Measurements from ENCODE around the gene RABGAP1. TPM values are rescaled to one million over a fixed set of nuclear protein-coding genes. Genes with fewer than 3 reads are reported as not detected.

Gene RABGAP1
- total and polyA plus RNA-seq, 2 experiments from 2014 or later = 8.5 to 33.9 TPM

- TF ChIP-seq ZNF462 (CRISPR knock-in tag; IDR thresholded peaks at IDR 0.05) = no peak
- TF ChIP-seq CREB1 (CRISPR knock-in tag; IDR thresholded peaks at IDR 0.05; ENCODE audit: low read depth) = no peak
- TF ChIP-seq ZNF331 (CRISPR knock-in tag; IDR thresholded peaks at IDR 0.05; ENCODE audit: low read depth) = no peak
- no peak for TF ChIP-seq NANOG (IDR thresholded peaks at IDR 0.05; ENCODE audit: borderline replicate concordance)
Observed at GRCh38 chr9:122912671-122912963, 28.2 kb upstream of the RABGAP1 start (continued).

GRCh38 chr9:122912964-122913673 lies 27.7 kb upstream of the RABGAP1 start, which contains the start of gene ZBTB6:
TSS of gene ZBTB6 (minus strand) at chr9:122913323. CDS start at chr9:122912072, 1,251 bp downstream.
- Histone ChIP-seq H3K9me2 (ENCODE audit: insufficient read depth) (no peaks in the 10 kb centered on the region), H3K4me1 (ENCODE audit: insufficient read depth) (peaks cover 8% of the 10 kb centered on the region; the same call in 1 of the 2 replicates), H3K27ac (ENCODE audit: low read depth) (peak within 1 kb of the TSS; percentile 94), H3K4me2 (peak within 1 kb of the TSS; percentile 85), H3K36me3 (ENCODE audit: insufficient read depth) (peaks cover 14% of the 10 kb centered on the region; the same call in 1 of the 2 replicates), H3F3A (replicated peaks; ENCODE audit: low read depth) (peaks cover 8% of the 10 kb centered on the region; the same call in 1 of the 2 replicates), H3K27me3 (ENCODE audit: insufficient read depth) (no peaks in the 10 kb centered on the region), H4K20me1 (replicated peaks; ENCODE audit: insufficient read depth) (no peaks in the 10 kb centered on the region), H2AFZ (peak within 1 kb of the TSS; percentile 85), H3K79me2 (replicated peaks; ENCODE audit: insufficient read depth) (peaks cover 58% of the 10 kb centered on the region), H3K4me3 (peak within 1 kb of the TSS; percentile 67)
- H3K27me3 Mint-ChIP-seq (ENCODE audit: insufficient read depth, low read depth, poor library complexity) = peaks cover 6% of the 10 kb centered on the region
- peaks cover 10% of the 10 kb centered on the region for H3K4me1 Mint-ChIP-seq
- H3K36me3 Mint-ChIP-seq (ENCODE audit: low read depth) = peaks cover 23% of the 10 kb centered on the region
- H3K27ac Mint-ChIP-seq = peak within 1 kb of the TSS; percentile 99
- ATAC-seq (peak; percentile 97), DNase-seq (ENCODE audit: low spot score) (peak; percentile 93)
- H3K4me3 Mint-ChIP-seq = peak within 1 kb of the TSS; percentile 98
- no peaks in the 10 kb centered on the region for H3K9me3 Mint-ChIP-seq
- TF ChIP-seq ETS1 (IDR thresholded peaks at IDR 0.05) (peak; percentile 82), EZH2 (IDR thresholded peaks at IDR 0.05; ENCODE audit: low read depth, unreplicated experiment) (no peak), ZNF114 (CRISPR knock-in tag; IDR thresholded peaks at IDR 0.05) (no peak), ZNF462 (CRISPR knock-in tag; IDR thresholded peaks at IDR 0.05) (no peak), POLR2AphosphoS5 (IDR thresholded peaks at IDR 0.05; ENCODE audit: low read depth) (peak; percentile 65)

Measured in GM23338 (cell line).